ENCODE measurements around the gene ARID2. TPM values are rescaled to one million over a fixed set of nuclear protein-coding genes. Genes with fewer than 3 reads are reported as not detected.

The ARID2 gene
- total and polyA plus RNA-seq, 9 of the 15 experiments (the other 6 are each of a cell fraction or from before 2014, with no cell fraction given) = 13.4 to 41.6 (median 29.4) TPM

GRCh38 chr12:45728630-45729232 is 775 bp upstream of the ARID2 start (continued):
- peak; percentile 81 for TF ChIP-seq MYBL2 (IDR thresholded peaks at IDR 0.05; ENCODE audit: low read depth)
- no peak for TF ChIP-seq MYBL2 (CRISPR knock-in tag; IDR thresholded peaks at IDR 0.05; ENCODE audit: borderline replicate concordance)
- peak; percentile 92 for TF ChIP-seq ARID4B (CRISPR knock-in tag; IDR thresholded peaks at IDR 0.05)
- no peak for TF ChIP-seq ZZZ3 (IDR thresholded peaks at IDR 0.05)
- 0 out of 2 replicates have a peak, but pooled peaks have one; percentile 23 for TF ChIP-seq KLF16 (IDR thresholded peaks at IDR 0.05)
- no peak for TF ChIP-seq ETV6 (IDR thresholded peaks at IDR 0.05; ENCODE audit: borderline replicate concordance in 1 of 2, low read depth in 2 of 2, low read length in 1 of 2)
- no peak for TF ChIP-seq ETV6 (CRISPR knock-in tag; IDR thresholded peaks at IDR 0.05; ENCODE audit: borderline replicate concordance)
- TF ChIP-seq CBX1 (IDR thresholded peaks at IDR 0.05; ENCODE audit: low read depth) = peak; percentile 85
- no peak for TF ChIP-seq KHSRP (IDR thresholded peaks at IDR 0.05)
- peak in 1 of 2 experiments; percentile 99 for TF ChIP-seq NCOA2 (IDR thresholded peaks at IDR 0.05; ENCODE audit: partially characterized antibody in 2 of 2)
- peak in 1 of 2 experiments; percentile 95 for TF ChIP-seq MAZ (CRISPR knock-in tag; conservative IDR thresholded peaks at IDR 0.05 in 1 of 2, IDR thresholded peaks at IDR 0.05 in 1 of 2)
- TF ChIP-seq KDM4B (IDR thresholded peaks at IDR 0.05; ENCODE audit: borderline replicate concordance in 2 of 2, low read depth in 1 of 2) = peak in 1 of 2 experiments; percentile 73; a peak in 1 of 4 replicates
- TF ChIP-seq MTA3 (IDR thresholded peaks at IDR 0.05; ENCODE audit: borderline replicate concordance) = peak; percentile 96
- TF ChIP-seq ZEB2 (IDR thresholded peaks at IDR 0.05) = peak; percentile 69
- peak; percentile 67 for TF ChIP-seq NCOR1 (IDR thresholded peaks at IDR 0.05)
- TF ChIP-seq CTBP1 (IDR thresholded peaks at IDR 0.05; ENCODE audit: borderline replicate concordance) = peak; percentile 97
- TF ChIP-seq NONO (IDR thresholded peaks at IDR 0.05; ENCODE audit: low read depth in 2 of 2, low read length in 1 of 2) = peak; percentile 88 to 91
- TF ChIP-seq POLR2H (tag; IDR thresholded peaks at IDR 0.05; ENCODE audit: low read depth) = peak; percentile 96
- peak; percentile 81 for TF ChIP-seq KLF13 (tag; IDR thresholded peaks at IDR 0.05; ENCODE audit: borderline replicate concordance, low read depth)
- TF ChIP-seq DACH1 (IDR thresholded peaks at IDR 0.05; ENCODE audit: partially characterized antibody) = peak; percentile 33
- TF ChIP-seq NR2C2 (CRISPR knock-in tag; IDR thresholded peaks at IDR 0.05) = no peak
- peak; percentile 67 for TF ChIP-seq NR2C2 (tag; IDR thresholded peaks at IDR 0.05)
- TF ChIP-seq ZNF778 (CRISPR knock-in tag; IDR thresholded peaks at IDR 0.05) = no peak
- peak; percentile 61 for TF ChIP-seq RBBP5 (IDR thresholded peaks at IDR 0.05; ENCODE audit: borderline replicate concordance, insufficient read depth, low read length, poor library complexity, severe bottlenecking)
- TF ChIP-seq TRIM24 (IDR thresholded peaks at IDR 0.05) = peak in 1 of 2 experiments; percentile 54; a peak in 1 of 4 replicates
- no peak for TF ChIP-seq U2AF2 (optimal IDR thresholded peaks at IDR 0.05; ENCODE audit: low read depth, low read length)
